Lower lobe of right lung (tissue), 2 donors: ENCODE data around the gene OR4D1. TPM values are rescaled to one million over a fixed set of nuclear protein-coding genes. Genes with fewer than 3 reads are reported as not detected.
"Not testable (repeated sequence)": the region's sequence is repeated elsewhere in the genome, so short reads cannot be mapped to it uniquely, and the experiment has no call there.

Experiments used
- ATAC-seq, 2 donors: fragments of 200-7000 bp; cut with Tn5 transposase; one replicate each; pipeline ENCODE4 v1.9.1; 2020 to 2022; ENCODE audit warnings: mild to moderate bottlenecking in 2 of 2, moderate library complexity in 2 of 2
- DNase-seq: peaks from one replicate; pipeline ENCODE4 v3.0.0-alpha.2; 2020
- H3K27ac ChIP-seq: fragments of 200-600 bp; one replicate; pipeline ENCODE4 v1.8.0; 2022
- H3K27me3 ChIP-seq: fragments of 200-600 bp; one replicate; pipeline ENCODE4 v1.8.0; 2022; ENCODE audit warnings: low read depth
- H3K36me3 ChIP-seq: fragments of 200-600 bp; one replicate; pipeline ENCODE4 v1.8.0; 2022; ENCODE audit warnings: mild to moderate bottlenecking
- H3K4me1 ChIP-seq: fragments of 200-600 bp; one replicate; pipeline ENCODE4 v1.8.0; 2022
- H3K4me3 ChIP-seq: fragments of 200-600 bp; one replicate; pipeline ENCODE4 v1.8.0; 2022; ENCODE audit warnings: mild to moderate bottlenecking
- H3K9me3 ChIP-seq: fragments of 200-600 bp; one replicate; pipeline ENCODE4 v1.8.0; 2022
- intact Hi-C: fragments of 100-400 bp; cut with DNase I; formaldehyde crosslinking; loops from one replicate; pipeline ENCODE4 v1.11.0; 2022
- long read RNA-seq: library from polyadenylated mRNA; unstranded; transcript quantifications from one replicate; pipeline ENCODE4 v2.0.0, GENCODE V29; 2021
- total RNA-seq: library from RNA; stranded (reverse); fragmentation: NEBNext Ultra II Directional; extraction: Animal tissue kit (Norgen Biotek cat#: 25700); gene quantifications from one replicate; pipeline ENCODE4 v1.2.1, GENCODE V29; 2021
- TF ChIP-seq, protein P1 (sequence below): fragments of 200-600 bp; IDR thresholded peaks from one replicate; pipeline ENCODE4 v1.8.0; 2022; ENCODE audit warnings: antibody characterized with exemption, mild to moderate bottlenecking
- donor health status: DM: no; HTN: yes; CAD: no; lungs with severe emphysema.

The OR4D1 gene
- not detected for total RNA-seq
- long read RNA-seq: 0 reads

DNA sequence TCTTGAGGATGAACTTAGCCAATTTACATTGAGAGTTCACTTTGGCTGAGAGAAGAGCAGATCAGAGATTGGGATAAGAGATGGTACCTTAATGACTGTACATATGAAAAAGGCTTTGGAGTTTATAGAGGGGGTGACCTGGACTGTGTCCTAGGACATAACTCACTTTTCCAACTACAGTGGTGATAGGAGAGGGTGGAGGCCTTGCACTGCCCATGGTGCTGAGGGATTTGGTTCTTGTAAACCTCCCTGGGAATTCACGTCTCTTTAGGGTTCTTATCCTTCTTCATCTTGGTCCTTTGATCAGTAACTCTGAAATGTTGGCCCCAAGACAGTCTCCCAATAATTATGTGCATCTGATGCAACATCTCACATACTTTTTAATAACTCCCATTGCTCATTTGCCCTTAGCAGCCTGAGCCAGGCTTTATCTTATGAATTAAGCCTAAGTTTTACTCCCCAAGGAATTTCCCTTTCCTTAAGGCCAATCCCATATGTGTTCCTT lies at the start of gene OR4D1:
Gene OR4D1, plus strand, starts transcription at position 455 of the 505 bp plus-strand sequence. CDS start 6,770 bp downstream, outside the sequence.
- no peak for DNase-seq
- intact Hi-C loops: no loop called here

DNA sequence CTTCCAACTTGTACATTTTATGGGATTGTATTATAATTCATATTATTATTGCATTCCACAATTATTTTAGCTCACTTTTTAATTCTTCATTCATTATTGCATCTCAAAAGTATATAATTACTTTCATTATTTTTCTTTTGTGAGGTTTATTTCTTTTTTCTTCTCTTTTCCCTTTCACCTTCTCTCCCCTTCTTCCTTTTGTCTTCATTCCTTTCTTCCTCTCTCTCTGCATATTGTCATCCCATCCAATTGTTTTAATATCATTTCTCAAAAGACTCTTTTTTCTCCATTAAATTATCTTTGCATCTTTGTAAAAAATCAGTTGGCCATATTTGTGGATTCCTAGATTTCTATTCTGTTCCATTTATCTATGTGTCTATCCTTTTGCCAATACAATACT lies 47.7 kb upstream of the OR4D1 start:
- Histone ChIP-seq H3K9me3 (no peaks in the 10 kb centered on the region), H3K27ac (no peak overlapping the region), H3K27me3 (no peaks in the 10 kb centered on the region), H3K4me1 (no peaks in the 10 kb centered on the region), H3K36me3 (no peaks in the 10 kb centered on the region), H3K4me3 (no peak overlapping the region)
- DNase-seq (no peak), ATAC-seq (no peak)
- intact Hi-C loops: no loop called here
- TF ChIP-seq, protein P1, sequence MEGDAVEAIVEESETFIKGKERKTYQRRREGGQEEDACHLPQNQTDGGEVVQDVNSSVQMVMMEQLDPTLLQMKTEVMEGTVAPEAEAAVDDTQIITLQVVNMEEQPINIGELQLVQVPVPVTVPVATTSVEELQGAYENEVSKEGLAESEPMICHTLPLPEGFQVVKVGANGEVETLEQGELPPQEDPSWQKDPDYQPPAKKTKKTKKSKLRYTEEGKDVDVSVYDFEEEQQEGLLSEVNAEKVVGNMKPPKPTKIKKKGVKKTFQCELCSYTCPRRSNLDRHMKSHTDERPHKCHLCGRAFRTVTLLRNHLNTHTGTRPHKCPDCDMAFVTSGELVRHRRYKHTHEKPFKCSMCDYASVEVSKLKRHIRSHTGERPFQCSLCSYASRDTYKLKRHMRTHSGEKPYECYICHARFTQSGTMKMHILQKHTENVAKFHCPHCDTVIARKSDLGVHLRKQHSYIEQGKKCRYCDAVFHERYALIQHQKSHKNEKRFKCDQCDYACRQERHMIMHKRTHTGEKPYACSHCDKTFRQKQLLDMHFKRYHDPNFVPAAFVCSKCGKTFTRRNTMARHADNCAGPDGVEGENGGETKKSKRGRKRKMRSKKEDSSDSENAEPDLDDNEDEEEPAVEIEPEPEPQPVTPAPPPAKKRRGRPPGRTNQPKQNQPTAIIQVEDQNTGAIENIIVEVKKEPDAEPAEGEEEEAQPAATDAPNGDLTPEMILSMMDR: no peak

More for the DNA sequence above, at the start of gene OR4D1:
- peaks cover 4% of the 10 kb centered on the region for H3K4me1 ChIP-seq
- no peak within 1 kb of the TSS for H3K4me3 ChIP-seq
- ATAC-seq: no peak
- H3K27ac ChIP-seq: no peak within 1 kb of the TSS
- no peaks in the 10 kb centered on the region for H3K36me3 ChIP-seq
- H3K27me3 ChIP-seq: peaks cover 5% of the 10 kb centered on the region
- H3K9me3 ChIP-seq: peaks cover 22% of the 10 kb centered on the region
- TF ChIP-seq, protein P1: no peak

DNA sequence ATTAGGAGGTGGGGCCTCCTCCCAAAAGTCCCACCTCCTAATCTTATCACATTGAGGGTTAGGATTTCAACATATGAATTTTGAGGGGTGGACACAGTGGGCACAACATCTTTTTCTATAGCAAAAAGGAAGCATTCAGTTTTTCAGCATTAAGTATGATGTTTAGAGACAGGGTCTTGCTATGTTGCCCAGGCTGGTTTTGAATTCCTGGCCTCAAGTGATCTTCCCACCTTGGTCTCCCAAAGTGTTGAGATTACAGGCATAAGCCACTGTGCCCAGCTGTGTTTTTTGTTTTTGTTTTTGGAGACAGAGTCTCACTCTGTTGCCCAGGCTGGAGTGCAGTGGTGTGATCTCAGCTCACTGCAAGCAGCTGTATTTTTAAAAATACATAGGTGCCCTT lies 46.3 kb upstream of the OR4D1 start:
- H3K27ac ChIP-seq, intact Hi-C loops, H3K4me3 ChIP-seq, H3K36me3 ChIP-seq, H3K4me1 ChIP-seq, ATAC-seq, H3K9me3 ChIP-seq, H3K27me3 ChIP-seq, DNase-seq: not testable (repeated sequence)

DNA sequence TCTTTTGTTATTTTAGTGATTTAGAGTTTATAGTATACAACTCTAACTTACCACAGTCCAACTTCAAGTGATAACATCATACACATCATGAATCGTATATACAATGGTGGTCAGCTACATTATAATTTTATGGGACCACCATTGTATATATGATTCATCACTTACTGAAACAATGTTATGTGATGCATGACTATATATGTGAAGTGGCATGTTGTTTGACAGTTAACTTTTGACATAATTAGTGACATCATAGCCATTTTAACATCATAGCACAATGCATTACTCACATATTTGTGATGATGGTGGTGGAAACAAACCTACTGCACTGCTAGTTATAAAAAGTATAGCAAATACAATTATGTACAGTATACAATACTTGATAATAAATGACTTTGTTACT lies 43.1 kb upstream of the OR4D1 start:
- Histone ChIP-seq H3K36me3 (no peaks in the 10 kb centered on the region), H3K4me3 (no peak overlapping the region), H3K27me3 (no peaks in the 10 kb centered on the region), H3K9me3 (no peaks in the 10 kb centered on the region), H3K4me1 (no peaks in the 10 kb centered on the region), H3K27ac (no peak overlapping the region)
- TF ChIP-seq, protein P1: no peak
- intact Hi-C loops: no loop called here
- DNase-seq (no peak), ATAC-seq (no peak)

DNA sequence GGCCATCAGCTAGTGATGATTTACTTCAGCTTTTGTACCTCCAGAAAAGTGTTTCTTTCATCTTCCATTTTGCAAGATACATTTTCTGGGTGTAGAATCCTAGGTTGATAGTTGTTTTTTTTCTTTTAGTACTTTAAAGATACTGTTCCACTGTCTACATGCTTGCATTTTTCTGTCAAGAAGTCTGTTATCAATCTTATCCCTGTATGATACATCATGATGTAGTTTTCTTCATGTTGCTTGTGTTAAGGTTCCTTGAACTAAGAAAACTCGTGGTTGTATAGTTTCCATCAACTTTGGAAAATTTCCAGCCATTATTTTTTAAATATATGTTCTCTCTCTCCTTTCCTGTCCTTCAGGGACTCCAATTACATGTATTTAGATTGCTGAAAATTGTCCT lies 40.9 kb upstream of the OR4D1 start:
- no peak overlapping the region for H3K27ac ChIP-seq
- H3K36me3 ChIP-seq: no peaks in the 10 kb centered on the region
- intact Hi-C loops: no loop called here
- ATAC-seq: no peak
- H3K9me3 ChIP-seq: no peaks in the 10 kb centered on the region
- no peaks in the 10 kb centered on the region for H3K27me3 ChIP-seq
- no peak for DNase-seq
- no peaks in the 10 kb centered on the region for H3K4me1 ChIP-seq
- TF ChIP-seq, protein P1: no peak
- H3K4me3 ChIP-seq: no peak overlapping the region

DNA sequence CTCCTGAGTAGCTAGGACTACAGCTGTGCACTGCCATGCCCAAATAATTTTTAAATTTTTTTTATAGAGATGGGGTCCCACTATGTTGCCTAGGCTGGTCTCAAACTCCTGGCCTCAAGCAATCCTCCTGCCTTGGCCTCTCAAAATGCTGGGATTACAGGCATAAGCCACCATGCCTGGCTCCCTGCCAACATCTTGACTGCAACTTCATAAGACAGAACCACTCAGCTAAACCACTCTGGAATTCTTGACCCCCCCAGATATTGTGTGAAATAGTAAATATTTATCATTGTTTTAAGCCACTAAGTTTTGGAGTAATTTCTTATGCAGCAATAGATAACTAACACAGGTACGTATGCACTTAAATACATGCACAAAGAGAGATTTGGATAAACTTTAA lies 39.0 kb upstream of the OR4D1 start:
- H3K4me1 ChIP-seq: no peaks in the 10 kb centered on the region
- no peak overlapping the region for H3K27ac ChIP-seq
- H3K36me3 ChIP-seq: no peaks in the 10 kb centered on the region
- intact Hi-C loops: no loop called here
- H3K4me3 ChIP-seq: no peak overlapping the region
- H3K27me3 ChIP-seq: no peaks in the 10 kb centered on the region
- no peak for ATAC-seq
- DNase-seq: no peak
- TF ChIP-seq, protein P1: no peak
- H3K9me3 ChIP-seq: no peaks in the 10 kb centered on the region
